ENCODE data around the gene RAB11B. TPM values are rescaled to one million over a fixed set of nuclear protein-coding genes. Genes with fewer than 3 reads are reported as not detected.

The RAB11B gene
- total and polyA plus RNA-seq, 9 of the 15 experiments (the other 6 are each of a cell fraction or from before 2014, with no cell fraction given): 0.74 to 71.0 (median 13.8) TPM

DNA sequence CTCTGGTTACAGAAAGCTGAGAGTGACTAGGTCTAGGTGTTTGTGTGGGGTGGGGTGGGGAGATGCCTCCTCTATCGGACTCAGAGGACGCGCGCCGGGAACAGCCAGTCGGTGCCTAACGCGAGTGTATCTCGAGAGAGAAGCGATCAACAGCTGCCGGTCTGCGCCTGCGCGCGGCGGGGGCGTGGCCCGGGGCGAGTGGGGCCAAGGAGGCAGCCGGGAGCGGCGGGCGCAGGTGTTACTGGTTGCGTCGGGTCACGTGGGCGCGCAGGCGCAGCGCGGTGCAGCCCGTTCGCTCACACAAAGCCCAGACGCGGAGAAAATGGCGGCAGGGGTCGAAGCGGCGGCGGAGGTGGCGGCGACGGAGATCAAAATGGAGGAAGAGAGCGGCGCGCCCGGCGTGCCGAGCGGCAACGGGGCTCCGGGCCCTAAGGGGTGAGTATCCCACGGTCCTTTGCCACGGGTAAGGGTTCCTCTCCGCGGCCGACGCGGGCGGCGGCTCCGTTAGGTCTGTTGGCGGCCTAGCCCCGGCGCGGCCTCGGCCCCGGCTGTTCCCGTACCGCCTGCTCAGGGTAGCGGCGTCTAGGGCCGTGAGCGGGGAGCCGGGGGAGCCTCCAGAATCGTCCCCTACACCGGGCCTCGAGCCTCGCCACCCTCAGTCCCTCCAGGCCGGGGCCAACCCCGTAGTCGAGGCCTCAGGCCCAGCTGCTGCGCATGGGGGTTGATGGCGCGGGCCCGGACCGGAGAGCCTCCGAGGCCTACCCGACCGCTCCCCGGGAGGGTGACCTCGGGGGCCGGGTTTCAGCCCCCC is 54.7 kb downstream of the RAB11B start, which contains the start of gene HNRNPM (continued):
- TF ChIP-seq, protein P1, sequence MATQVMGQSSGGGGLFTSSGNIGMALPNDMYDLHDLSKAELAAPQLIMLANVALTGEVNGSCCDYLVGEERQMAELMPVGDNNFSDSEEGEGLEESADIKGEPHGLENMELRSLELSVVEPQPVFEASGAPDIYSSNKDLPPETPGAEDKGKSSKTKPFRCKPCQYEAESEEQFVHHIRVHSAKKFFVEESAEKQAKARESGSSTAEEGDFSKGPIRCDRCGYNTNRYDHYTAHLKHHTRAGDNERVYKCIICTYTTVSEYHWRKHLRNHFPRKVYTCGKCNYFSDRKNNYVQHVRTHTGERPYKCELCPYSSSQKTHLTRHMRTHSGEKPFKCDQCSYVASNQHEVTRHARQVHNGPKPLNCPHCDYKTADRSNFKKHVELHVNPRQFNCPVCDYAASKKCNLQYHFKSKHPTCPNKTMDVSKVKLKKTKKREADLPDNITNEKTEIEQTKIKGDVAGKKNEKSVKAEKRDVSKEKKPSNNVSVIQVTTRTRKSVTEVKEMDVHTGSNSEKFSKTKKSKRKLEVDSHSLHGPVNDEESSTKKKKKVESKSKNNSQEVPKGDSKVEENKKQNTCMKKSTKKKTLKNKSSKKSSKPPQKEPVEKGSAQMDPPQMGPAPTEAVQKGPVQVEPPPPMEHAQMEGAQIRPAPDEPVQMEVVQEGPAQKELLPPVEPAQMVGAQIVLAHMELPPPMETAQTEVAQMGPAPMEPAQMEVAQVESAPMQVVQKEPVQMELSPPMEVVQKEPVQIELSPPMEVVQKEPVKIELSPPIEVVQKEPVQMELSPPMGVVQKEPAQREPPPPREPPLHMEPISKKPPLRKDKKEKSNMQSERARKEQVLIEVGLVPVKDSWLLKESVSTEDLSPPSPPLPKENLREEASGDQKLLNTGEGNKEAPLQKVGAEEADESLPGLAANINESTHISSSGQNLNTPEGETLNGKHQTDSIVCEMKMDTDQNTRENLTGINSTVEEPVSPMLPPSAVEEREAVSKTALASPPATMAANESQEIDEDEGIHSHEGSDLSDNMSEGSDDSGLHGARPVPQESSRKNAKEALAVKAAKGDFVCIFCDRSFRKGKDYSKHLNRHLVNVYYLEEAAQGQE (IDR thresholded peaks at IDR 0.05; ENCODE audit: borderline replicate concordance): peak; percentile 93
- TF ChIP-seq, protein P1 (CRISPR knock-in tag; IDR thresholded peaks at IDR 0.05; ENCODE audit: low read depth): 0 out of 2 replicates have a peak, but pooled peaks have one; percentile 59
- TF ChIP-seq GATAD2A (IDR thresholded peaks at IDR 0.05) (peak; percentile 16; the same call in 1 of the 2 replicates), HDAC8 (tag; IDR thresholded peaks at IDR 0.05) (no peak), NFYB (IDR thresholded peaks at IDR 0.05; ENCODE audit: extremely low read depth, insufficient read length) (peak; percentile 85), CREB1 (IDR thresholded peaks at IDR 0.05) (no peak; the same call in 1 of the 2 replicates), CREB1 (CRISPR knock-in tag; IDR thresholded peaks at IDR 0.05) (peak; percentile 57), ARHGAP35 (IDR thresholded peaks at IDR 0.05; ENCODE audit: partially characterized antibody) (no peak), RBM25 (IDR thresholded peaks at IDR 0.05; ENCODE audit: low read depth, low read length, severe bottlenecking) (peak; percentile 89)
- TF ChIP-seq, protein P2, sequence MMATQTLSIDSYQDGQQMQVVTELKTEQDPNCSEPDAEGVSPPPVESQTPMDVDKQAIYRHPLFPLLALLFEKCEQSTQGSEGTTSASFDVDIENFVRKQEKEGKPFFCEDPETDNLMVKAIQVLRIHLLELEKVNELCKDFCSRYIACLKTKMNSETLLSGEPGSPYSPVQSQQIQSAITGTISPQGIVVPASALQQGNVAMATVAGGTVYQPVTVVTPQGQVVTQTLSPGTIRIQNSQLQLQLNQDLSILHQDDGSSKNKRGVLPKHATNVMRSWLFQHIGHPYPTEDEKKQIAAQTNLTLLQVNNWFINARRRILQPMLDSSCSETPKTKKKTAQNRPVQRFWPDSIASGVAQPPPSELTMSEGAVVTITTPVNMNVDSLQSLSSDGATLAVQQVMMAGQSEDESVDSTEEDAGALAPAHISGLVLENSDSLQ (IDR thresholded peaks at IDR 0.05): peak; percentile 37; the same call in 1 of the 2 replicates
- TF ChIP-seq, protein P3, sequence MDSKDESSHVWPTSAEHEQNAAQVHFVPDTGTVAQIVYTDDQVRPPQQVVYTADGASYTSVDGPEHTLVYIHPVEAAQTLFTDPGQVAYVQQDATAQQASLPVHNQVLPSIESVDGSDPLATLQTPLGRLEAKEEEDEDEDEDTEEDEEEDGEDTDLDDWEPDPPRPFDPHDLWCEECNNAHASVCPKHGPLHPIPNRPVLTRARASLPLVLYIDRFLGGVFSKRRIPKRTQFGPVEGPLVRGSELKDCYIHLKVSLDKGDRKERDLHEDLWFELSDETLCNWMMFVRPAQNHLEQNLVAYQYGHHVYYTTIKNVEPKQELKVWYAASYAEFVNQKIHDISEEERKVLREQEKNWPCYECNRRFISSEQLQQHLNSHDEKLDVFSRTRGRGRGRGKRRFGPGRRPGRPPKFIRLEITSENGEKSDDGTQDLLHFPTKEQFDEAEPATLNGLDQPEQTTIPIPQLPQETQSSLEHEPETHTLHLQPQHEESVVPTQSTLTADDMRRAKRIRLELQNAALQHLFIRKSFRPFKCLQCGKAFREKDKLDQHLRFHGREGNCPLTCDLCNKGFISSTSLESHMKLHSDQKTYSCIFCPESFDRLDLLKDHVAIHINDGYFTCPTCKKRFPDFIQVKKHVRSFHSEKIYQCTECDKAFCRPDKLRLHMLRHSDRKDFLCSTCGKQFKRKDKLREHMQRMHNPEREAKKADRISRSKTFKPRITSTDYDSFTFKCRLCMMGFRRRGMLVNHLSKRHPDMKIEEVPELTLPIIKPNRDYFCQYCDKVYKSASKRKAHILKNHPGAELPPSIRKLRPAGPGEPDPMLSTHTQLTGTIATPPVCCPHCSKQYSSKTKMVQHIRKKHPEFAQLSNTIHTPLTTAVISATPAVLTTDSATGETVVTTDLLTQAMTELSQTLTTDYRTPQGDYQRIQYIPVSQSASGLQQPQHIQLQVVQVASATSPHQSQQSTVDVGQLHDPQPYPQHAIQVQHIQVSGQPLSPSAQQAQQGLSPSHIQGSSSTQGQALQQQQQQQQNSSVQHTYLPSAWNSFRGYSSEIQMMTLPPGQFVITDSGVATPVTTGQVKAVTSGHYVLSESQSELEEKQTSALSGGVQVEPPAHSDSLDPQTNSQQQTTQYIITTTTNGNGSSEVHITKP (IDR thresholded peaks at IDR 0.05; ENCODE audit: partially characterized antibody): no peak
- TF ChIP-seq, protein P4, sequence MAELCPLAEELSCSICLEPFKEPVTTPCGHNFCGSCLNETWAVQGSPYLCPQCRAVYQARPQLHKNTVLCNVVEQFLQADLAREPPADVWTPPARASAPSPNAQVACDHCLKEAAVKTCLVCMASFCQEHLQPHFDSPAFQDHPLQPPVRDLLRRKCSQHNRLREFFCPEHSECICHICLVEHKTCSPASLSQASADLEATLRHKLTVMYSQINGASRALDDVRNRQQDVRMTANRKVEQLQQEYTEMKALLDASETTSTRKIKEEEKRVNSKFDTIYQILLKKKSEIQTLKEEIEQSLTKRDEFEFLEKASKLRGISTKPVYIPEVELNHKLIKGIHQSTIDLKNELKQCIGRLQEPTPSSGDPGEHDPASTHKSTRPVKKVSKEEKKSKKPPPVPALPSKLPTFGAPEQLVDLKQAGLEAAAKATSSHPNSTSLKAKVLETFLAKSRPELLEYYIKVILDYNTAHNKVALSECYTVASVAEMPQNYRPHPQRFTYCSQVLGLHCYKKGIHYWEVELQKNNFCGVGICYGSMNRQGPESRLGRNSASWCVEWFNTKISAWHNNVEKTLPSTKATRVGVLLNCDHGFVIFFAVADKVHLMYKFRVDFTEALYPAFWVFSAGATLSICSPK (IDR thresholded peaks at IDR 0.05; ENCODE audit: borderline replicate concordance): no peak

Measured in K562 (cell line).